ENCODE measurements around the gene APLP1. TPM values are rescaled to one million over a fixed set of nuclear protein-coding genes. Genes with fewer than 3 reads are reported as not detected.

The APLP1 gene
- total RNA-seq, 1 experiment from 2014 or later, result 2.0 TPM

DNA sequence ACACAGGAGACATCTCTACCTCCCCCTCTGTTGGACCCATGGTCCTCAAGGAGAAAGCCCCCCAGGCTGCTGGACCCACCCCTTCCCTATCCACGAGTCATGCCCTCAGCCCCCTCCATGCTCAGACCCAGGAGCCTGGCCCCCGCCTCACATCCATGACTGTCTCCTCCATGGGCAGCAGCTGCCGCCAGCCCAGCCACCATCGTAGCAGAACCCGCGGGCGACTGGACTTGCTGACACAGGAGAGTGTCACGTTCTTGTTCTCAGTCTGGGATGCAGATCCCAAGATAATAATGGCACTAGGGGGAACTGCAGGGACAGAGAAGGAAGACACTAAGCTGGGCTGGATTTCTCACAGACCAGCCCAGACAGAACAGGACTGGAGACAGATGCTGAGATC is 19.9 kb upstream of the APLP1 start:
- Histone ChIP-seq H4K20me1 (ENCODE audit: insufficient read depth) (no peaks in the 10 kb centered on the region), H3F3A (ENCODE audit: insufficient read depth, low read depth) (no peaks in the 10 kb centered on the region), H3K27me3 (ENCODE audit: insufficient read depth, low read depth) (peaks cover 82% of the 10 kb centered on the region), H3K27ac (no peak overlapping the region), H3K4me2 (no peak overlapping the region), H3K36me3 (ENCODE audit: low read depth) (no peaks in the 10 kb centered on the region), H3K9me3 (ENCODE audit: insufficient read depth, low read depth) (no peaks in the 10 kb centered on the region), H2AFZ (no peak overlapping the region), H3K79me2 (ENCODE audit: low read depth) (no peaks in the 10 kb centered on the region), H3K4me1 (replicated peaks; ENCODE audit: insufficient read depth) (no peaks in the 10 kb centered on the region), H3K4me3 (no peak overlapping the region), H3K9me2 (ENCODE audit: insufficient read depth) (no peaks in the 10 kb centered on the region)
- TF ChIP-seq, protein P1, sequence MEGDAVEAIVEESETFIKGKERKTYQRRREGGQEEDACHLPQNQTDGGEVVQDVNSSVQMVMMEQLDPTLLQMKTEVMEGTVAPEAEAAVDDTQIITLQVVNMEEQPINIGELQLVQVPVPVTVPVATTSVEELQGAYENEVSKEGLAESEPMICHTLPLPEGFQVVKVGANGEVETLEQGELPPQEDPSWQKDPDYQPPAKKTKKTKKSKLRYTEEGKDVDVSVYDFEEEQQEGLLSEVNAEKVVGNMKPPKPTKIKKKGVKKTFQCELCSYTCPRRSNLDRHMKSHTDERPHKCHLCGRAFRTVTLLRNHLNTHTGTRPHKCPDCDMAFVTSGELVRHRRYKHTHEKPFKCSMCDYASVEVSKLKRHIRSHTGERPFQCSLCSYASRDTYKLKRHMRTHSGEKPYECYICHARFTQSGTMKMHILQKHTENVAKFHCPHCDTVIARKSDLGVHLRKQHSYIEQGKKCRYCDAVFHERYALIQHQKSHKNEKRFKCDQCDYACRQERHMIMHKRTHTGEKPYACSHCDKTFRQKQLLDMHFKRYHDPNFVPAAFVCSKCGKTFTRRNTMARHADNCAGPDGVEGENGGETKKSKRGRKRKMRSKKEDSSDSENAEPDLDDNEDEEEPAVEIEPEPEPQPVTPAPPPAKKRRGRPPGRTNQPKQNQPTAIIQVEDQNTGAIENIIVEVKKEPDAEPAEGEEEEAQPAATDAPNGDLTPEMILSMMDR (conservative IDR thresholded peaks at IDR 0.05), result no peak
- no peak for TF ChIP-seq EZH2 (IDR thresholded peaks at IDR 0.05; ENCODE audit: low read depth)
- intact Hi-C loops (cut with micrococcal nuclease; ENCODE audit: unreplicated experiment), result no loop called here
- no peak for DNase-seq
- POLR2A ChIA-PET (ENCODE audit: unreplicated experiment), result no interaction called here
- BruUV-seq (replicated peaks), result no TSS peak
- CTCF ChIA-PET, result no interaction called here

DNA sequence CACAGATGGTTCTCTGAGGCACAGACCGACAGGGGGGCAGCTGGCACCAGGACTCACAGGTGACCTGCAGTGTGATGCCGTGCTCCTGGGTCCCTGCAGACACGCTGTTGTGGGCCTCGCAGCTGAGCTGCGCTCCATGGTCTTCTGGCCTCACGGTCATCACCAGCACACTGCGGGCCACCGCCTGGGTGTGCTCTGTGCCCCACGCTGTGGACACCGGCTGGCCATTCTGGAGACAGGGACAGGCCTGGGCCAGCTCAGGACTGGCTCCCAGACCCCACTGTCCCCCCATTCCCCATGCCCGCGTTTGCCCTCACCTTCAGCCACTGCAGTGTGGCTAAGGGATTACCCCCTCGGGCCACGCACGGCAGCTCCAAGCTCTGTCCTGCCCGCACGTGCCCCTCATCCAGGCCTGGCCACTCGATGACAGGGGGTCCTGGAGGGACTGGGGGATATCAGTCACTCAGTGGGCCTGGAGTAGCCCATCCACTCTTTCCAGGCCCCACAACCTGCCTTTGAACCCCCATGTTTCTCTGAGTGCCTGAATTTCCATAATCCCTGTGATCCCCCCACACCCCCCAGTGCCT is 19.4 kb upstream of the APLP1 start:
- POLR2A ChIA-PET (ENCODE audit: unreplicated experiment), result no interaction called here
- no TSS peak for BruUV-seq (replicated peaks)
- no peaks in the 10 kb centered on the region for H4K20me1 ChIP-seq (ENCODE audit: insufficient read depth)
- H3K27ac ChIP-seq, result no peak overlapping the region
- H3K4me1 ChIP-seq (replicated peaks; ENCODE audit: insufficient read depth), result no peaks in the 10 kb centered on the region
- no peak overlapping the region for H2AFZ ChIP-seq
- H3K4me3 ChIP-seq, result no peak overlapping the region
- H3K9me3 ChIP-seq (ENCODE audit: insufficient read depth, low read depth), result no peaks in the 10 kb centered on the region
- H3K79me2 ChIP-seq (ENCODE audit: low read depth), result no peaks in the 10 kb centered on the region
- no peak for TF ChIP-seq EZH2 (IDR thresholded peaks at IDR 0.05; ENCODE audit: low read depth)
- TF ChIP-seq, protein P1 (conservative IDR thresholded peaks at IDR 0.05), result no peak
- H3K9me2 ChIP-seq (ENCODE audit: insufficient read depth), result no peaks in the 10 kb centered on the region
- H3K4me2 ChIP-seq, result no peak overlapping the region
- intact Hi-C loops (cut with micrococcal nuclease; ENCODE audit: unreplicated experiment), result no loop called here
- CTCF ChIA-PET, result no interaction called here
- DNase-seq, result no peak
- no peaks in the 10 kb centered on the region for H3F3A ChIP-seq (ENCODE audit: insufficient read depth, low read depth)
- H3K36me3 ChIP-seq (ENCODE audit: low read depth), result no peaks in the 10 kb centered on the region
- peaks cover 87% of the 10 kb centered on the region for H3K27me3 ChIP-seq (ENCODE audit: insufficient read depth, low read depth)

DNA sequence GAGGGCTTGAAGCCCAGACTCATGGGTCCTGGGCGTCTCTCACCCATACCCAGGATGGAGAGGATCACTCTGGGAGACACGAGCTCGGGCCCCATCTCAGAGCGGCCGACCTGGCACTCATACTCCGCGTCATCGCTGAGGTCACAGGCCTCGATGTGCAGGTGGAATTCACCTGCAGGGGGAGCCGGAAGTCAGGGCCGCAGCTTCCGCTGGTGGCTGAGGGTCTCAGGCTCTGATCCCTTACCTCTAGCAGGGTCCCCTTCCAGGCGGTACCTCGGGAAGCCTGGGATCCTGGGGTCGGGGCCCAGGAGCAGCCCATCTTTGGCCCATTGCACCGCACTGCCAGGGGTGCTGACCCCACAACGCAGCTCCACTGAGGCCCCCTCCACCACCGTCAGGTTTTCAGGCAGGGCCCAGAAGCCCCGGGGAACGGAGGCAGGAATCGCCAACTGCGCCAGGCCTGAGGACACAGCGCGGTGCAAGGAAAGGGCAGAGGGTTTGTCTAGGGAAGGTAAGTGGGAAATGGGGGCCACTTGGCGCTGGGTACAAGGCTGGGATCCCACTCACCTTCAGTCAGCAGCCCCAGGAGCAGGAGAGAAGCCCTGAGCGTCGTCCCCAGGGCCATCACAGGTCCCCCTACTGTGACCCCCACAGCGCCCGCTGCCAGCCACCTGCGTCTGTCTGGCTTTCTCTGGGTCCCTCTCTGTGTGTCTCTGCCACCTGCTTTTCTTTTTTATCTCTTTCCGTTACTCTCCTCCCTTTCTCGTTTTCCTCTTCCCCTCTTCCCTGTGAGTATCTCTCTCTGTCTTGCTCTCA is 17.0 kb upstream of the APLP1 start:
- intact Hi-C loops (cut with micrococcal nuclease; ENCODE audit: unreplicated experiment), result no loop called here
- Histone ChIP-seq H3K4me1 (replicated peaks; ENCODE audit: insufficient read depth) (no peaks in the 10 kb centered on the region), H3F3A (ENCODE audit: insufficient read depth, low read depth) (no peaks in the 10 kb centered on the region), H3K4me3 (no peak overlapping the region), H3K79me2 (ENCODE audit: low read depth) (no peaks in the 10 kb centered on the region), H3K36me3 (ENCODE audit: low read depth) (no peaks in the 10 kb centered on the region), H3K27ac (no peak overlapping the region), H3K9me3 (ENCODE audit: insufficient read depth, low read depth) (no peaks in the 10 kb centered on the region), H4K20me1 (ENCODE audit: insufficient read depth) (no peaks in the 10 kb centered on the region), H3K27me3 (ENCODE audit: insufficient read depth, low read depth) (peaks cover 95% of the 10 kb centered on the region), H3K9me2 (ENCODE audit: insufficient read depth) (no peaks in the 10 kb centered on the region), H2AFZ (no peak overlapping the region), H3K4me2 (no peak overlapping the region)
- no peak for DNase-seq
- TF ChIP-seq, protein P1 (conservative IDR thresholded peaks at IDR 0.05), result no peak
- no peak for TF ChIP-seq EZH2 (IDR thresholded peaks at IDR 0.05; ENCODE audit: low read depth)
- BruUV-seq (replicated peaks), result no TSS peak
- ChIA-PET CTCF (interaction anchor here (0.8 kb wide), 1 partner anchor 65 kb away, joined by 3 read pairs; no protein-coding TSS in a partner anchor), POLR2A (ENCODE audit: unreplicated experiment) (no interaction called here)
